IMR-90 (cell line): ENCODE measurements around the gene EDN3. TPM values are rescaled to one million over a fixed set of nuclear protein-coding genes. Genes with fewer than 3 reads are reported as not detected.

Experiments
- ATAC-seq: fragments of 200-7000 bp; cut with Tn5 transposase; 2 replicates; pipeline ENCODE4 v1.9.1; 2020; ENCODE audit warnings: low read depth, mild to moderate bottlenecking, moderate library complexity
- BruUV-seq: library from RNA; stranded (reverse); fragments of 400-500 nt; replicated peaks from 2 replicates; lab custom pipeline; 2021; lab: Mats Ljungman, UMichigan
- CTCF ChIA-PET: fragments of 300-600 bp; formaldehyde crosslinking; extraction: SDS; loops from one replicate; lab custom pipeline; 2021; ENCODE audit warnings: antibody characterized with exemption; lab: Yijun Ruan, JAX
- POLR2A ChIA-PET: fragments of 300-600 bp; sonication (Branson Sonifier 250); formaldehyde crosslinking; loops from one replicate; lab custom pipeline; 2022; ENCODE audit warnings: antibody characterized with exemption; ENCODE audit not compliant: unreplicated experiment; lab: Charles Lee
- DNase-seq: peaks from one replicate; pipeline ENCODE4 v3.0.0; 2013
- H2AFZ ChIP-seq: replicated peaks from 2 replicates; pipeline ENCODE3; 2013; ENCODE audit warnings: low read length, mild to moderate bottlenecking; ENCODE audit not compliant: poor library complexity
- H2AK5ac ChIP-seq: 2 replicates; pipeline ENCODE4 v1.6.1; 2013; ENCODE audit warnings: low read depth, low read length, inconsistent platforms
- H2AK9ac ChIP-seq: replicated peaks from 2 replicates; pipeline ENCODE3; 2013; ENCODE audit warnings: mild to moderate bottlenecking, low read depth, low read length, moderate library complexity; ENCODE audit not compliant: poor library complexity
- H2BK120ac ChIP-seq: 2 replicates; pipeline ENCODE4 v1.6.1; 2013; ENCODE audit warnings: low read depth, low read length, inconsistent platforms
- H2BK15ac ChIP-seq: 3 replicates; pipeline ENCODE4 v1.6.1; 2013; ENCODE audit warnings: low read depth, low read length, inconsistent platforms
- H2BK20ac ChIP-seq: 2 replicates; pipeline ENCODE4 v1.6.1; 2013; ENCODE audit warnings: low read depth, mild to moderate bottlenecking, inconsistent platforms, low read length, moderate library complexity
- H2BK5ac ChIP-seq: 2 replicates; pipeline ENCODE4 v1.6.1; 2013; ENCODE audit warnings: mild to moderate bottlenecking, low read depth, low read length, inconsistent platforms; ENCODE audit not compliant: poor library complexity, severe bottlenecking
- H3K14ac ChIP-seq: replicated peaks from 2 replicates; pipeline ENCODE4 v1.6.1; 2013; ENCODE audit warnings: low read depth, low read length, inconsistent platforms
- H3K18ac ChIP-seq: 2 replicates; pipeline ENCODE4 v1.6.1; 2013; ENCODE audit warnings: low read depth, low read length, control low read depth
- H3K23ac ChIP-seq: 2 replicates; pipeline ENCODE4 v1.6.1; 2013; ENCODE audit warnings: low read depth, low read length, inconsistent platforms
- H3K27ac ChIP-seq: 2 replicates; pipeline ENCODE4 v1.5.1; 2013; ENCODE audit warnings: mild to moderate bottlenecking, control low read depth, low read length; ENCODE audit not compliant: insufficient read depth
- H3K27me3 ChIP-seq: 2 replicates; pipeline ENCODE4 v1.6.1; 2013; ENCODE audit warnings: low read length; ENCODE audit not compliant: control insufficient read depth, insufficient read depth
- H3K36me3 ChIP-seq: 2 replicates; pipeline ENCODE4 v1.6.1; 2013; ENCODE audit warnings: low read length, mixed read lengths; ENCODE audit not compliant: control insufficient read depth, insufficient read depth
- H3K4ac ChIP-seq: 2 replicates; pipeline ENCODE4 v1.6.1; 2013; ENCODE audit warnings: low read depth, low read length, inconsistent platforms
- H3K4me1 ChIP-seq: 2 replicates; pipeline ENCODE4 v1.6.1; 2013; ENCODE audit warnings: low read length, mixed read lengths; ENCODE audit not compliant: control insufficient read depth, insufficient read depth
- H3K4me2 ChIP-seq: 2 replicates; pipeline ENCODE4 v1.6.1; 2013; ENCODE audit warnings: low read depth, mild to moderate bottlenecking, control low read depth, low read length, moderate library complexity
- H3K4me3 ChIP-seq: 2 replicates; pipeline ENCODE4 v1.5.1; 2013; ENCODE audit warnings: low read depth, mild to moderate bottlenecking, control low read depth, low read length, moderate library complexity; ENCODE audit not compliant: insufficient read depth
- H3K56ac ChIP-seq: 2 replicates; pipeline ENCODE4 v1.6.1; 2013; ENCODE audit warnings: low read length, inconsistent platforms; ENCODE audit not compliant: insufficient read depth; ENCODE audit errors: extremely low read depth
- H3K79me1 ChIP-seq, 2 experiments: 2 replicates each; pipeline ENCODE4 v1.6.1; 2013; ENCODE audit warnings: low read length in 2 of 2, inconsistent platforms in 1 of 2, low read depth in 1 of 2
- H3K9ac ChIP-seq: 2 replicates; pipeline ENCODE4 v1.6.1; 2013; ENCODE audit warnings: low read depth, low read length, control low read depth
- H3K9me1 ChIP-seq: 2 replicates; pipeline ENCODE4 v1.6.1; 2013; ENCODE audit warnings: low read length, inconsistent platforms; ENCODE audit not compliant: insufficient read depth
- H3K9me3 ChIP-seq: 2 replicates; pipeline ENCODE4 v1.6.1; 2013; ENCODE audit warnings: low read length; ENCODE audit not compliant: control insufficient read depth, insufficient read depth
- H4K20me1 ChIP-seq: 2 replicates; pipeline ENCODE4 v1.6.1; 2013; ENCODE audit warnings: low read length, inconsistent platforms; ENCODE audit not compliant: insufficient read depth
- H4K5ac ChIP-seq: 2 replicates; pipeline ENCODE4 v1.6.1; 2013; ENCODE audit warnings: mild to moderate bottlenecking, low read depth, low read length, control low read depth
- H4K8ac ChIP-seq, 2 experiments: 2 replicates each; pipeline ENCODE4 v1.6.1; 2013; ENCODE audit warnings: low read depth in 2 of 2, low read length in 2 of 2, control low read depth in 1 of 2, inconsistent platforms in 1 of 2
- H4K91ac ChIP-seq: 2 replicates; pipeline ENCODE4 v1.6.1; 2013; ENCODE audit warnings: low read depth, low read length, inconsistent platforms; ENCODE audit not compliant: insufficient read depth
- BHLHE40 ChIP-seq: fragments of 150-350 bp; IDR thresholded peaks from 2 replicates; pipeline ENCODE4 v1.6.1; 2016; ENCODE audit warnings: mild to moderate bottlenecking, low read depth, low read length
- CEBPB ChIP-seq: IDR thresholded peaks from 2 replicates; pipeline ENCODE4 v1.6.1; 2012; ENCODE audit warnings: low read depth, low read length, improper control_type of control experiment
- CHD1 ChIP-seq: IDR thresholded peaks from 2 replicates; pipeline ENCODE4 v1.6.1; 2012; ENCODE audit warnings: low read depth, low read length, improper control_type of control experiment
- CTCF ChIP-seq: conservative IDR thresholded peaks from 2 replicates; pipeline ENCODE4 v1.5.1; 2012; ENCODE audit warnings: mild to moderate bottlenecking, low read depth, low read length, improper control_type of control experiment
- ELK1 ChIP-seq: fragments of 150-350 bp; IDR thresholded peaks from 2 replicates; pipeline ENCODE4 v1.6.1; 2016; ENCODE audit warnings: low read depth, mild to moderate bottlenecking, low read length, moderate library complexity, borderline replicate concordance
- FOS ChIP-seq: fragments of 150-350 bp; IDR thresholded peaks from 2 replicates; pipeline ENCODE4 v1.6.1; 2016; ENCODE audit warnings: low read depth, low read length
- MAFK ChIP-seq: IDR thresholded peaks from 2 replicates; pipeline ENCODE4 v1.6.1; 2012; ENCODE audit warnings: low read depth, low read length, improper control_type of control experiment
- MAZ ChIP-seq: IDR thresholded peaks from 2 replicates; pipeline ENCODE4 v1.6.1; 2012; ENCODE audit warnings: low read depth, mild to moderate bottlenecking, low read length, improper control_type of control experiment, moderate library complexity, borderline replicate concordance
- MXI1 ChIP-seq: IDR thresholded peaks from 2 replicates; pipeline ENCODE4 v1.6.1; 2012; ENCODE audit warnings: low read depth, mild to moderate bottlenecking, low read length, moderate library complexity, borderline replicate concordance
- NFE2L2 ChIP-seq: fragments of 150-350 bp; IDR thresholded peaks from 2 replicates; pipeline ENCODE4 v1.6.1; 2016; ENCODE audit warnings: low read depth, mild to moderate bottlenecking, low read length
- POLR2A ChIP-seq: IDR thresholded peaks from 2 replicates; pipeline ENCODE4 v1.6.1; 2012; ENCODE audit warnings: mild to moderate bottlenecking, low read depth, low read length
- RAD21 ChIP-seq: IDR thresholded peaks from 2 replicates; pipeline ENCODE4 v1.6.1; 2012; ENCODE audit warnings: low read length, improper control_type of control experiment
- RCOR1 ChIP-seq: IDR thresholded peaks from 2 replicates; pipeline ENCODE4 v1.6.1; 2012; ENCODE audit warnings: mild to moderate bottlenecking, low read length, improper control_type of control experiment; ENCODE audit not compliant: insufficient replicate concordance
- RFX5 ChIP-seq: IDR thresholded peaks from 2 replicates; pipeline ENCODE4 v1.8.0; 2012; ENCODE audit warnings: low read depth, mild to moderate bottlenecking, low read length, moderate library complexity
- SMC3 ChIP-seq: fragments of 150-350 bp; IDR thresholded peaks from 2 replicates; pipeline ENCODE4 v1.6.1; 2016; ENCODE audit warnings: low read depth, mild to moderate bottlenecking, antibody characterized with exemption, low read length, moderate library complexity
- USF2 ChIP-seq: fragments of 150-350 bp; IDR thresholded peaks from 2 replicates; pipeline ENCODE4 v1.6.1; 2017; ENCODE audit warnings: mild to moderate bottlenecking, antibody characterized with exemption, low read length, low read depth
- WGBS, 2 experiments: methylation state at CpG; one replicate each; pipeline versions ENCODE4 v1.1.5 to v1.1.7; 2013; ENCODE audit warnings: missing lambda C conversion rate in 2 of 2; ENCODE audit not compliant: insufficient read length in 1 of 2; ENCODE audit errors: extremely low coverage in 2 of 2; 5-methylcytosine and 5-hydroxymethylcytosine counted together
- dilution Hi-C: fragments of 300-500 bp; cut with HindIII; formaldehyde crosslinking; loops from one replicate; pipeline ENCODE4 v1.14.3; 2018; ENCODE audit warnings: low sequenced_read_pairs; ENCODE audit not compliant: unreplicated experiment
- in situ Hi-C: fragments of 300-500 bp; cut with MboI; formaldehyde crosslinking; loops from 3 replicates; pipeline ENCODE4 v1.14.3; 2019; ENCODE audit warnings: low sequenced_read_pairs, inconsistent platforms, mixed read lengths
- intact Hi-C: fragments of 100-400 bp; cut with micrococcal nuclease; formaldehyde crosslinking; loops from 2 replicates; pipeline ENCODE4 v1.10.0; 2022
- polyA plus RNA-seq, 3 experiments: library from polyadenylated mRNA; depleted of rRNA; stranded (reverse); fragments of >200 nt; gene quantifications; 2 replicates each; pipeline ENCODE4 v1.2.3, GENCODE V29; 2012; ENCODE audit warnings: low replicate concordance in 1 of 3
- total RNA-seq: library from RNA; depleted of rRNA; stranded (reverse); fragments of >200 nt; gene quantifications from 2 replicates; pipeline ENCODE4 v1.2.3, GENCODE V29; 2012

The EDN3 gene
- total and polyA plus RNA-seq, 2 of the 4 experiments (the other 2 are of a cell fraction) = not detected

- Histone ChIP-seq H3K18ac (no peak overlapping the region), H3K4me2 (no peak overlapping the region), H3K79me1 (no peaks in the 10 kb centered on the region), H3K9ac (no peak overlapping the region), H2AFZ (no peak overlapping the region), H3K36me3 (no peaks in the 10 kb centered on the region), H2BK5ac (no peak overlapping the region), H3K56ac (no peak overlapping the region), H4K20me1 (no peaks in the 10 kb centered on the region), H3K9me3 (peaks cover 13% of the 10 kb centered on the region; the same call in 1 of the 2 replicates), H3K27ac (no peak overlapping the region), H4K8ac (no peak overlapping the region), H2BK15ac (no peak overlapping the region), H3K4ac (no peak overlapping the region), H3K9me1 (no peaks in the 10 kb centered on the region), H2BK20ac (no peak overlapping the region), H2AK9ac (no peak overlapping the region), H2AK5ac (no peak overlapping the region), H4K91ac (no peak overlapping the region), H4K5ac (no peak overlapping the region), H3K27me3 (no peaks in the 10 kb centered on the region), H3K4me3 (no peak overlapping the region), H2BK120ac (no peak overlapping the region), H3K23ac (no peak overlapping the region), H3K14ac (no peak overlapping the region), H3K4me1 (no peaks in the 10 kb centered on the region)
- no peak for ATAC-seq
- dilution Hi-C loops (no loop called here), intact Hi-C loops (no loop called here), in situ Hi-C loops (no loop called here)
- DNase-seq = no peak
- WGBS, 2 experiments = 25% methylated on average over 2 of the region's 4 CpGs; no CpG with 5 or more reads in 1 of the 2 experiments
- BruUV-seq = no TSS peak
- CTCF ChIA-PET = no interaction called here
- TF ChIP-seq POLR2A = no peak
- TF ChIP-seq CTCF = no peak
- TF ChIP-seq CHD1 = no peak
- no peak for TF ChIP-seq FOS
- TF ChIP-seq RAD21 = no peak
- TF ChIP-seq CEBPB = no peak
- no peak for TF ChIP-seq MAZ
- no peak for TF ChIP-seq SMC3
- no peak for TF ChIP-seq RCOR1
- no peak for TF ChIP-seq RFX5
- no peak for TF ChIP-seq MXI1
- TF ChIP-seq NFE2L2 = no peak
- TF ChIP-seq USF2 = no peak
- no peak for TF ChIP-seq ELK1
- no peak for TF ChIP-seq BHLHE40
- no peak for TF ChIP-seq MAFK
- POLR2A ChIA-PET = no interaction called here
These were observed 56.3 kb downstream of the EDN3 start for GRCh38 chr20:59356662-59357165.
